Spleen (tissue), 13 donors: ENCODE results near the gene UCHL5. TPM values are rescaled to one million over a fixed set of nuclear protein-coding genes. Genes with fewer than 3 reads are reported as not detected.

Experiments used
- DNase-seq: peaks from one replicate; pipeline ENCODE4 v3.0.0-alpha.2; 2020
- H3K27ac ChIP-seq, 8 donors: fragments of 200-600 bp; sonication (generic) in 7 of 8; 1 replicate in 4 of 8; 2 replicates in 4 of 8; pipeline versions ENCODE4 v1.5.0 to v1.8.0; 2016 to 2021; ENCODE audit warnings: inconsistent platforms in 4 of 8, mild to moderate bottlenecking in 4 of 8, moderate library complexity in 1 of 8
- H3K27me3 ChIP-seq, 7 donors: fragments of 200-600 bp; sonication (generic) in 6 of 7; replicated peaks in 1 of 7; 1 replicate in 4 of 7; 2 replicates in 3 of 7; pipeline versions ENCODE4 v1.5.0 to v1.8.0; 2016 to 2021; ENCODE audit warnings: inconsistent platforms in 3 of 7, mild to moderate bottlenecking in 1 of 7
- H3K36me3 ChIP-seq, 6 donors: fragments of 200-600 bp; sonication (generic) in 5 of 6; 1 replicate in 4 of 6; 2 replicates in 2 of 6; pipeline versions ENCODE4 v1.5.0 to v1.8.0; 2016 to 2021; ENCODE audit warnings: inconsistent platforms in 2 of 6
- H3K4me1 ChIP-seq, 6 donors: fragments of 200-600 bp; sonication (generic) in 5 of 6; 1 replicate in 3 of 6; 2 replicates in 3 of 6; pipeline versions ENCODE4 v1.5.0 to v1.8.0; 2016 to 2021; ENCODE audit warnings: inconsistent platforms in 3 of 6
- H3K4me3 ChIP-seq, 8 donors: fragments of 200-600 bp; sonication (generic) in 7 of 8; 1 replicate in 4 of 8; 2 replicates in 4 of 8; pipeline versions ENCODE4 v1.5.0 to v1.8.0; 2016 to 2021; ENCODE audit warnings: inconsistent platforms in 4 of 8, mild to moderate bottlenecking in 4 of 8, moderate library complexity in 2 of 8
- H3K9me3 ChIP-seq, 8 donors: fragments of 200-600 bp; sonication (generic) in 7 of 8; 1 replicate in 4 of 8; 2 replicates in 4 of 8; pipeline versions ENCODE4 v1.5.0 to v1.8.0; 2016 to 2021; ENCODE audit warnings: inconsistent platforms in 4 of 8
- POLR2A ChIP-seq, 3 donors: fragments of 450-650 bp; IDR thresholded peaks; one replicate each; pipeline ENCODE4 v1.5.1; 2017; ENCODE audit warnings: antibody characterized with exemption in 3 of 3, mild to moderate bottlenecking in 1 of 3
- POLR2AphosphoS5 ChIP-seq, 3 donors: sonication (generic); formaldehyde crosslinking; IDR thresholded peaks; one replicate each; pipeline ENCODE4 v1.5.1; 2017; ENCODE audit warnings: antibody characterized with exemption in 3 of 3
- WGBS, 5 donors: extraction: QIAGEN DNeasy Blood & Tissue Kit in 3 of 5; methylation state at CpG; one replicate each; pipeline versions ENCODE4 v1.1.5 to v1.1.7; 2013 to 2018; 5-methylcytosine and 5-hydroxymethylcytosine counted together
- intact Hi-C: fragments of 100-400 bp; cut with DNase I; formaldehyde crosslinking; loops from one replicate; pipeline ENCODE4 v1.15.0; 2023; ENCODE audit warnings: low total_unique reads
- long read RNA-seq, 2 donors: transcript quantifications; one replicate each; lab custom pipeline, GENCODE V29; 2026
- polyA plus RNA-seq, 3 donors: library from polyadenylated mRNA; stranded (reverse); fragments of 200-250 nt; gene quantifications; one replicate each; pipeline ENCODE4 v1.2.1, GENCODE V29; 2013
- total RNA-seq, 7 donors: library from RNA; depleted of rRNA in 3 of 7; stranded (reverse); fragments of >200 nt in 3 of 7; fragmentation: NEBNext Ultra II Directional in 4 of 7; extraction: Animal tissue kit (Norgen Biotek cat#: 25700) in 4 of 7; gene quantifications; one replicate each; pipeline versions ENCODE4 v1.1.0 to v1.2.1, GENCODE V29; 2016 to 2021
- TF ChIP-seq, protein P1 (sequence below), 11 experiments: fragments of 200-600 bp in 7 of 11; fragments of 450-650 bp in 4 of 11; sonication (generic) in 4 of 11; IDR thresholded peaks in 8 of 11; conservative IDR thresholded peaks in 3 of 11; 1 replicate in 7 of 11; 2 replicates in 4 of 11; pipeline versions ENCODE4 v1.4.0 to v1.8.0; 2016 to 2021; ENCODE audit warnings: antibody characterized with exemption in 11 of 11, inconsistent platforms in 4 of 11, mild to moderate bottlenecking in 1 of 11
- donor health status: healthy with polysubstance abuse.
- donor health status: DM: no; HTN: no; CAD: no; lungs with moderate emphysema.
- donor health status: DM: no; HTN: no; CAD: no.
- donor health status: Bipolar disorder and iron deficiency.
- donor health status: healthy.
- donor health status: DM: no; HTN: no; CAD: no.
- donor health status: DM: yes; HTN: yes; CAD: no.

Gene UCHL5
- total RNA-seq (10 to 100 TPM; 29.4 to 41.7 (median 36.9) TPM), polyA plus RNA-seq (10 to 100 TPM in 2 of 3 donors, 1 to 10 TPM in 1; 9.9 to 16.8 (median 13.5) TPM)
- long read RNA-seq, donor 1, full-length matches to known transcripts: 10 of 10 reads
- long read RNA-seq, donor 1, partial matches to known transcripts: 0 of 10 reads
- long read RNA-seq, donor 1, other reads (novel, unspliced or antisense): 0 of 10 reads
- long read RNA-seq, donor 2, full-length matches to known transcripts: 9 of 9 reads
- long read RNA-seq, donor 2, partial matches to known transcripts: 0 of 9 reads
- long read RNA-seq, donor 2, other reads (novel, unspliced or antisense): 0 of 9 reads

- intact Hi-C loops: loop anchor here (10.0 kb wide), 1 partner anchor 65 kb away; the partner anchor contains the start of gene CDC73
- H3K9me3 ChIP-seq: no peaks in the 10 kb centered on the region
- peak within 1 kb of the TSS; percentile 92 to 99 (median 97) for H3K27ac ChIP-seq
- H3K27me3 ChIP-seq: no peaks in the 10 kb centered on the region
- H3K4me1 ChIP-seq: peaks cover 31 to 76% (median 55%) of the 10 kb centered on the region in 6 donors
- peak within 1 kb of the TSS; percentile 66 to 79 (median 73) for H3K4me3 ChIP-seq
- DNase-seq: peak; percentile 99
- 0 to 1% (median 0%) methylated on average over 45 to 74 of the region's 74 CpGs for WGBS, 5 donors
- TF ChIP-seq POLR2AphosphoS5 (IDR thresholded peaks at IDR 0.05): peak; percentile 97 to 99 (median 98)
- TF ChIP-seq, protein P1, sequence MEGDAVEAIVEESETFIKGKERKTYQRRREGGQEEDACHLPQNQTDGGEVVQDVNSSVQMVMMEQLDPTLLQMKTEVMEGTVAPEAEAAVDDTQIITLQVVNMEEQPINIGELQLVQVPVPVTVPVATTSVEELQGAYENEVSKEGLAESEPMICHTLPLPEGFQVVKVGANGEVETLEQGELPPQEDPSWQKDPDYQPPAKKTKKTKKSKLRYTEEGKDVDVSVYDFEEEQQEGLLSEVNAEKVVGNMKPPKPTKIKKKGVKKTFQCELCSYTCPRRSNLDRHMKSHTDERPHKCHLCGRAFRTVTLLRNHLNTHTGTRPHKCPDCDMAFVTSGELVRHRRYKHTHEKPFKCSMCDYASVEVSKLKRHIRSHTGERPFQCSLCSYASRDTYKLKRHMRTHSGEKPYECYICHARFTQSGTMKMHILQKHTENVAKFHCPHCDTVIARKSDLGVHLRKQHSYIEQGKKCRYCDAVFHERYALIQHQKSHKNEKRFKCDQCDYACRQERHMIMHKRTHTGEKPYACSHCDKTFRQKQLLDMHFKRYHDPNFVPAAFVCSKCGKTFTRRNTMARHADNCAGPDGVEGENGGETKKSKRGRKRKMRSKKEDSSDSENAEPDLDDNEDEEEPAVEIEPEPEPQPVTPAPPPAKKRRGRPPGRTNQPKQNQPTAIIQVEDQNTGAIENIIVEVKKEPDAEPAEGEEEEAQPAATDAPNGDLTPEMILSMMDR (IDR thresholded peaks at IDR 0.05 in 8 of 11, conservative IDR thresholded peaks at IDR 0.05 in 3 of 11): peak in 3 of 11 experiments; percentile 20 to 35 (median 34)
- peak; percentile 13 to 81 (median 38) for TF ChIP-seq POLR2A (IDR thresholded peaks at IDR 0.05)
- H3K36me3 ChIP-seq: peaks cover 0 to 2% (median 0%) of the 10 kb centered on the region in 6 donors
These were observed at the start of gene UCHL5, which contains the start of gene RO60 for GRCh38 chr1:193059282-193060114. Gene UCHL5 (minus strand): TSS chr1:193059360. CDS start chr1:193059260, 100 bp downstream. Gene RO60 (plus strand): TSS chr1:193059612. CDS start chr1:193069055, 9,443 bp downstream.

DNA sequence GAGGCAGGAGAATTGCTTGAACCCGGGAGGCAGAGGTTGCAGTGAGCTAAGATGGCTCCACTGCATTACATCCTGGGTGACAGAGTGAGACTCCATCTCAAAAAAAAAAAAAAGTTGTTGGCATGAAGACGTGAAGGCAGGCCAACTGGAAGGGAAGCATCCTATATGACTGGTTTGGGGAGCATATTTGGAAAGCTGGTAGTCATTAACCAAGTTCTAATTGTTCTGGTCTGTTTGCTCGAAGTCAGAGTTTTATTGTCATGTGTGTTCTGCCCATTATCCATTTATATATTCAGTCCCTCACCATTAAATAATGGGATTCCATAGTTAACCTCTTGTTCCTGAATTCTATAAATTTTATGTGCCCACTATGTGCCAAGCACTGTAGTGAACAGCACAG is 49.3 kb upstream of the UCHL5 start:
- peaks cover 6 to 40% (median 19%) of the 10 kb centered on the region in 6 donors for H3K4me1 ChIP-seq
- H3K4me3 ChIP-seq: no peak overlapping the region
- DNase-seq: no peak
- H3K9me3 ChIP-seq: no peaks in the 10 kb centered on the region
- intact Hi-C loops: no loop called here
- 91 to 95% (median 93%) methylated on average over 3 of the region's 3 CpGs for WGBS, 5 donors
- H3K27me3 ChIP-seq: no peaks in the 10 kb centered on the region
- TF ChIP-seq, protein P1 (IDR thresholded peaks at IDR 0.05 in 8 of 11, conservative IDR thresholded peaks at IDR 0.05 in 3 of 11): no peak
- TF ChIP-seq POLR2AphosphoS5 (IDR thresholded peaks at IDR 0.05) (no peak), POLR2A (IDR thresholded peaks at IDR 0.05) (no peak)
- H3K36me3 ChIP-seq: no peaks in the 10 kb centered on the region
- H3K27ac ChIP-seq: no peak overlapping the region

GRCh38 chr1:193105821-193106177 is 46.6 kb upstream of the UCHL5 start:
- H3K4me1 ChIP-seq: peaks cover 9 to 40% (median 24%) of the 10 kb centered on the region in 6 donors
- no peak for DNase-seq
- peak overlapping the region; percentile 75 to 96 (median 92) for H3K4me3 ChIP-seq
- H3K27ac ChIP-seq: peak overlapping the region; percentile 89 to 94 (median 92)
- peaks cover 0 to 3% (median 1%) of the 10 kb centered on the region in 6 donors for H3K36me3 ChIP-seq
- 30 to 61% (median 44%) methylated on average over 4 of the region's 4 CpGs for WGBS, 5 donors
- H3K9me3 ChIP-seq: no peaks in the 10 kb centered on the region
- intact Hi-C loops: no loop called here
- TF ChIP-seq, protein P1 (IDR thresholded peaks at IDR 0.05 in 8 of 11, conservative IDR thresholded peaks at IDR 0.05 in 3 of 11): no peak
- no peaks in the 10 kb centered on the region for H3K27me3 ChIP-seq
